GM10248 (cell line): ENCODE results near the gene SLC1A1.

Source experiments
- CTCF ChIA-PET: fragments of 300-600 bp; sonication (Branson Sonifier 250); formaldehyde crosslinking; extraction: SDS; loops from one replicate; lab custom pipeline; 2021; ENCODE audit warnings: antibody characterized with exemption; lab: Yijun Ruan, JAX
- POLR2A ChIA-PET: fragments of 350-650 bp; sonication (Branson Sonifier 250); formaldehyde crosslinking; extraction: SDS; loops from one replicate; lab custom pipeline; 2020; ENCODE audit warnings: antibody characterized with exemption; lab: Yijun Ruan, JAX
- DNase-seq: peaks from one replicate; pipeline ENCODE4 v3.0.0; 2012; ENCODE audit errors: extremely low spot score
- TF ChIP-seq, protein P1 (sequence below): IDR thresholded peaks from 2 replicates; pipeline ENCODE4 v1.5.1; 2012; ENCODE audit warnings: mild to moderate bottlenecking, low read depth; ENCODE audit errors: extremely low read depth, missing control alignments, control extremely low read depth

SLC1A1 gene

DNA sequence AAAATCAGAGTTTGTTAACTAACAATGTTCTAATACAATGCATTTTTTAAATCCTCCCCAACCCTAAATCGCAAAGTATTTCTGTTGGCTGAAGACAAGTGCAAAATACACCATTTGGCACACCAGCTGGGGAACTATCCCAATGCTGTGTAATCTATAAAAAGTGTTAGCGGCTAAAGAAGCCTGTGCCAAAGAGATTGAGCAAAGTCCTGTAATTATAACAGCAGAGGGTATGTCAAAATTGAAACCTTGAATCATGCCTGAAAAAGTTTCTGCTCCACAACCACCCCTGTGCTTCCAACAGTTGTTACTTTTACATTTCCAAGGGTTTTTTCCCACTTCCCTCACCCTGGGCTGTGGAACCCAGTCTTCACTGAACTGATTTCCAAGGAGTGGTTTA lies 88.7 kb downstream of the SLC1A1 start:
- DNase-seq: no peak
- CTCF ChIA-PET: no interaction called here
- TF ChIP-seq, protein P1, sequence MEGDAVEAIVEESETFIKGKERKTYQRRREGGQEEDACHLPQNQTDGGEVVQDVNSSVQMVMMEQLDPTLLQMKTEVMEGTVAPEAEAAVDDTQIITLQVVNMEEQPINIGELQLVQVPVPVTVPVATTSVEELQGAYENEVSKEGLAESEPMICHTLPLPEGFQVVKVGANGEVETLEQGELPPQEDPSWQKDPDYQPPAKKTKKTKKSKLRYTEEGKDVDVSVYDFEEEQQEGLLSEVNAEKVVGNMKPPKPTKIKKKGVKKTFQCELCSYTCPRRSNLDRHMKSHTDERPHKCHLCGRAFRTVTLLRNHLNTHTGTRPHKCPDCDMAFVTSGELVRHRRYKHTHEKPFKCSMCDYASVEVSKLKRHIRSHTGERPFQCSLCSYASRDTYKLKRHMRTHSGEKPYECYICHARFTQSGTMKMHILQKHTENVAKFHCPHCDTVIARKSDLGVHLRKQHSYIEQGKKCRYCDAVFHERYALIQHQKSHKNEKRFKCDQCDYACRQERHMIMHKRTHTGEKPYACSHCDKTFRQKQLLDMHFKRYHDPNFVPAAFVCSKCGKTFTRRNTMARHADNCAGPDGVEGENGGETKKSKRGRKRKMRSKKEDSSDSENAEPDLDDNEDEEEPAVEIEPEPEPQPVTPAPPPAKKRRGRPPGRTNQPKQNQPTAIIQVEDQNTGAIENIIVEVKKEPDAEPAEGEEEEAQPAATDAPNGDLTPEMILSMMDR: no peak
- POLR2A ChIA-PET: no interaction called here

DNA sequence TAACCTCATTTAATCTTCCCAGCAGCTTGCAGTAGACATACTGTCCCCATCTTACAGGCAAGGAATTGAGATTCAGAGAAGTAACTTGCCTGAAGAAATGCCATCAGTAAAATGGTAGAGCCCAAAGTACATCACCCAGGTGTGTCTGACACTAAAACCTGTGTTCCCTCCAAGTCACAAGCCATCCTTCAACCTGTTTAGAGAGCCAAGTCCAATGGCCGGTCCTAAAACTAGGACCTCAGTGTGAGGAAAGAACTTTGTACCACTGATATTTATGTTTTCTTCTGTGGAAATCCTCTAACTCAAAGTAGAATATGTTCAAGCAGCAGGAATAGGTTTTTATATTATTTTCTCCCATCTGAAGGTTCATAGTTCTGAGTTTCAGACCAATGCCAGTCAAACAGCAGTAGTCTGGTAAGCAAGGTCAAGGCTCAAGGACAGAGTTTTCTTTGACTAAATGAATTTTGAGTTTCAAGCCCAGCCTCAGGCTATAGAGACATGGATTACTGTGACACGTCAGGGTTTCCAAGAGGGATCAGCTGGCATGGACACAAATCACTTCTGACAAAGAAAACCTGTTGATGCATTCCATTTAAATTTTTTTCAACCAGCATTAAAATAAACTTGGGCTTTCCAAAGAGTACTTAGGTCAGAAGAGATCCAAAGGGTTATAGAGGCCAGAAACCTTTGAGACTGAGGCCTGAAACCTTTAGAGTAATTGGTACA lies 90.9 kb downstream of the SLC1A1 start:
- ChIA-PET POLR2A (no interaction called here), CTCF (no interaction called here)
- TF ChIP-seq, protein P1: no peak
- DNase-seq: no peak

DNA sequence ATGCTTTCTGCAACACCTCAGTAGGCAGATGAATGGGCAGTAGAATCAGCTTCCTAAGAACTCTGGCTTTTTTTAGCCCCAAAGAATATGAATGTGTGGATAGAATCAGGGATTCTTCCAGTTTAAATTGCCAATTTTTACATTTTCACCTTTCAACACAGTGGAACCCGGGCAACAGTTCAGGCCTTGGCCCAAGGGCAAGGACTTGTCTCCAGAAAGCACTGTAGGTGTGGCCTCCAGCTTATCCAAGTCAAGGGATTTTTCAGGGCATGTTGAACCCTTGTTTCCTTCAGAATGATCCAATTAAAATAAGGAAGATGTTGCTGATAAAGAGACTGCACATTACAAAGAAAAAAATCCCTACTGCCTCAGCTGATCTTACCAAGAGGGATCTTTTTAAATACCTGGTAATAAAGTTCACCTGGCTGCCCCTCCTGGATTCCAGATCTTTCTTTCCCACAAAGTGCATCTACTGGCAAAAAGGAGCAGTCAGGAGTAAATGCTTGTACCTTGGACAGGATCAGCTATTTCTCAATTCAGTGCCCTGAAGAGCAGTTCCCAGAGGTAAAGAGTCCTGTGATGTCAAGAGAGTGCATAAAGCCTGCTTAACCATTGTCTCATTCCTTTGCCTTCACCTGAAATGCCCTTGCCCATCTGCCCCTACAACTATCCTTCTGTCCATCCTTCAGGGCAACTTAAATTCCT lies 91.7 kb downstream of the SLC1A1 start:
- no peak for DNase-seq
- ChIA-PET POLR2A (no interaction called here), CTCF (interaction anchor here (1.5 kb wide), 1 partner anchor 9 kb away, joined by 4 read pairs; no protein-coding TSS in a partner anchor)
- TF ChIP-seq, protein P1: no peak

DNA sequence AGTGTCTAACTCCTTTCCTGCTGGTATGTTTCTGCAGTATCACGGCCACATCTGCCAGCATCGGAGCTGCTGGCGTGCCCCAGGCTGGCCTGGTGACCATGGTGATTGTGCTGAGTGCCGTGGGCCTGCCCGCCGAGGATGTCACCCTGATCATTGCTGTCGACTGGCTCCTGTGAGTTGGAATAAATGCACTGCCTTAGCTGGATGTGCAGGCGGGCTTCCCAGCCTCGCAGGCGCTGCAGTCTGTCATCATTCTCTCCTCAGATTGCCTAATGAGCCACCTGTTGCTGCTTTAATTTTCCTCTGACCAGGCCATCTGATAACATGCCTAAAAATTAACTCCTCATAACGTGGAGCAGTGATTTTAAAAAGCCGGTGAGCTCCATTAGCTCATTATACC lies 92.7 kb downstream of the SLC1A1 start:
- DNase-seq: no peak
- ChIA-PET POLR2A (interaction anchor here (0.7 kb wide), 1 partner anchor 1740 kb away, joined by 3 read pairs; no protein-coding TSS in a partner anchor), CTCF (interaction anchor here (1.0 to 1.5 kb wide), 3 partner anchors 10 to 267 kb away, joined by 3 to 4 read pairs (median 3); no protein-coding TSS in a partner anchor)
- TF ChIP-seq, protein P1: no peak

DNA sequence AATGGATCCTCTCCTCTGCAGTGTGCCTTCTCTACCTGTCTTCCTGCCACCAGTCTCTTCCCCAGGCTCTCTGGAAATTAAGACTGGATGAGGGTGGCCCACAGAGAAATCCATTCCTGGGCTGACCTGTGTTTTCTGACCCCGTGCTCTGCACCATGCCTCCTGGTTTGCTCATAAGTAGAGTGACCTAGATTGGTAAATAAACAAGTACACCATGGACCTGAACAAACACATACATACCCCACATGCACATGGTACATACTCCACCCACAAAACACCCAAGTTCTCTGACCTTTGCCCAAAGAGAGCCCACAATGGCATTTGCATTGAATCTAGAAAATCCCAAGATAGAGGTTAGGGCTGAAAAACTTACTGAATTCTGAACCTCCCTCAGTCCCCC lies 94.4 kb downstream of the SLC1A1 start:
- CTCF ChIA-PET: no interaction called here
- no peak for DNase-seq
- POLR2A ChIA-PET: no interaction called here
- TF ChIP-seq, protein P1: no peak

DNA sequence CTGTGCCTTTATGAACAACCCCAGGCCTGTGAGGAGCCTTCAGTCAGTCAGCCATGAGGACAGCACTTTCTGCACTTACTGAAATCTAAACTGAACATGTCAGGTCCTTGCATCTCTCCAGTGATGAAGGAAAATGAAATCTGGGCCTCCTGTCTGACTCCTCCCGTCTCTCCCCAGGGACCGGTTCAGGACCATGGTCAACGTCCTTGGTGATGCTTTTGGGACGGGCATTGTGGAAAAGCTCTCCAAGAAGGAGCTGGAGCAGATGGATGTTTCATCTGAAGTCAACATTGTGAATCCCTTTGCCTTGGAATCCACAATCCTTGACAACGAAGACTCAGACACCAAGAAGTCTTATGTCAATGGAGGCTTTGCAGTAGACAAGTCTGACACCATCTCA lies 94.9 kb downstream of the SLC1A1 start:
- TF ChIP-seq, protein P1: no peak
- POLR2A ChIA-PET: no interaction called here
- CTCF ChIA-PET: no interaction called here
- no peak for DNase-seq
